GM23338 (cell line): ENCODE measurements around the gene RASL12.
A peak's percentile ranks its signal among the peaks of the same experiment; 100 is the strongest.

Experiments
- CREB1 ChIP-seq: fragments of 250-450 bp; sonication (Bioruptor Pico); IDR thresholded peaks from 2 replicates; pipeline ENCODE4 v1.5.0; 2020; ENCODE audit warnings: low read depth, mild to moderate bottlenecking, moderate library complexity
- CTCF ChIP-seq, 2 experiments: fragments of 200-600 bp in 1 of 2; sonication (generic) in 1 of 2; conservative IDR thresholded peaks; 2 replicates each; pipeline versions ENCODE4 v1.5.1 to v1.6.1; 2016 to 2017; ENCODE audit warnings: antibody characterized with exemption in 2 of 2, low read depth in 2 of 2, mild to moderate bottlenecking in 2 of 2, moderate library complexity in 1 of 2
- EZH2 ChIP-seq: fragments of 200-600 bp; sonication (generic); IDR thresholded peaks from one replicate; pipeline ENCODE4 v1.8.0; 2017; ENCODE audit warnings: antibody characterized with exemption, mild to moderate bottlenecking, low read depth; ENCODE audit not compliant: unreplicated experiment
- EZH2phosphoT487 ChIP-seq: fragments of 200-600 bp; sonication (generic); IDR thresholded peaks from one replicate; pipeline ENCODE4 v1.8.1; 2018; ENCODE audit warnings: antibody characterized with exemption; ENCODE audit not compliant: unreplicated experiment
- NANOG ChIP-seq: IDR thresholded peaks from 2 replicates; pipeline ENCODE4 v1.6.1; 2016; ENCODE audit warnings: antibody characterized with exemption, borderline replicate concordance

DNA sequence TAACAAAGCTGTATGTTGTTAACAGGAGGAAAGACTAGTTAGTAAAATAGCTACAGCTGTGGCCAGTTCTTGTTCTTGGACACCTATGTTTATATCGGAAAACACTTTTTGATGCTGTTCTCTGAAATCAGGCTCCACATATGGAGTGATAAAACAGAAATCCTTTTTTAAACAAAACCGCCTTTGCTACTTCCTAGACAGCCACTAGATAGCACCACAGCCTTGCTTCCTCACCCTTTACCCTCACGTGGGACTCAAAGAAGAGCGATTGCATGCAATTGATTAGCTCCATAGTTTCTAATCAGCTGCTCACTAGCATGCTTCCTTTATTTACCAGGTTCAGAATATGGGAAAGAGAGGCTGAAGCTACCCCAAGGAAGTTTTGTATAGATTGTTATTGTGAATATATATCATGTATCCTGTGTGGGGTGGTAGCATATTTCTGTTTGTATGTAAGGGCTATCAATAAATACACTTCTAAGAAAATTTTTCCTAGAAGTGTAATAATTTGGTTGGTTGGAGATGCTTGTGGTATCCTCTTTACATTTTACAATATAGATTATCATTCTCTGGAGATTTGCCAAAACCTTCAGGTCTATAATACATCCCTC, 34.0 kb downstream of the RASL12 start:
- TF ChIP-seq CTCF (conservative IDR thresholded peaks at IDR 0.05; ENCODE audit: low read depth in 2 of 2) (peak; percentile 50 to 76), NANOG (no peak), EZH2 (no peak), EZH2phosphoT487 (no peak), CREB1 (CRISPR knock-in tag) (no peak)
